DOHH2 (cell line): ENCODE measurements around the gene WDR7.

Experiments used
- CTCF ChIP-seq: fragments of 200-600 bp; sonication (generic); IDR thresholded peaks from one replicate; pipeline ENCODE4 v1.5.1; 2014; ENCODE audit warnings: antibody characterized with exemption, mild to moderate bottlenecking, low read depth, low read length; ENCODE audit not compliant: poor library complexity, severe bottlenecking
- EZH2phosphoT487 ChIP-seq: fragments of 200-600 bp; sonication (generic); IDR thresholded peaks from 2 replicates; pipeline ENCODE4 v1.6.1; 2017; ENCODE audit warnings: borderline replicate concordance, mild to moderate bottlenecking, antibody characterized with exemption, low read length, moderate library complexity, mixed read lengths

- TF ChIP-seq CTCF (no peak), EZH2phosphoT487 (no peak)
These were observed 400.5 kb downstream of the WDR7 start for GRCh38 chr18:57051657-57052044.
